ENCODE measurements around the gene RABEP2.
A peak's percentile ranks its signal among the peaks of the same experiment; 100 is the strongest.

Gene RABEP2

DNA sequence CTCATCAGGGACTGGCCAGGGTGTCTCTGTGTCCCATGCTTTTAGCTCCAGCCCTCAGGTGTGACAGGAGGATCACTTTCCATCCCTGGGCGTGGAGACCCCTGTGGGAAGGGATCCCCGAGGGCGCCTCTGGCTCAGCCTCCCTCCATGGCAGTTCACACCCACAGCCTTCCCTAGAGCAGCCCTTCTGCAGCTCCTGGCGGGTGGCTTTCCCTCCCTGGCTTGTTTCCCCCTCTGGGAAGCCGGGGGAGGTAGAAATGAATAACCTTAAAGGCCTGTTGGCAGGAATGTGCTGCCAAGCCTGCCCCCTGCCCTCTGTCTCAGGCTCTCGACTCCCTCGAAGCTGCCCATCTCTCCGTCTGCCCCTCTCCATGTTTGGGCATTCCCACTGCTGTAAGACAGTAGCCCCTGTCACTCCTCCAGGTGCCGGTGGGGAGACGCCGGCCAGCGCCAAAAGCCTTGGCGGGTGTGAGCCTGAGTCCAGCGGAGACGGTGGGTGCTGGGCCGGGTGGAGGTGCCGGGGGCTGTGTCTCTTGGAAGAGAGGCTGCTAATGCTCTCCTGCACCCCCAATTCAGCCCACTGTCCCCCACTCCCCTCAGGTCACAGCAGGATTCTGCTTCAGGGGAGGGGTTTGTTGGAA is 48.9 kb downstream of the RABEP2 start (continued):
- TF ChIP-seq POU6F1 (CRISPR knock-in tag; IDR thresholded peaks at IDR 0.05; ENCODE audit: borderline replicate concordance, low read depth) (no peak), ISL1 (CRISPR knock-in tag; IDR thresholded peaks at IDR 0.05) (no peak), PPARA (CRISPR knock-in tag; IDR thresholded peaks at IDR 0.05; ENCODE audit: borderline replicate concordance) (no peak)

DNA sequence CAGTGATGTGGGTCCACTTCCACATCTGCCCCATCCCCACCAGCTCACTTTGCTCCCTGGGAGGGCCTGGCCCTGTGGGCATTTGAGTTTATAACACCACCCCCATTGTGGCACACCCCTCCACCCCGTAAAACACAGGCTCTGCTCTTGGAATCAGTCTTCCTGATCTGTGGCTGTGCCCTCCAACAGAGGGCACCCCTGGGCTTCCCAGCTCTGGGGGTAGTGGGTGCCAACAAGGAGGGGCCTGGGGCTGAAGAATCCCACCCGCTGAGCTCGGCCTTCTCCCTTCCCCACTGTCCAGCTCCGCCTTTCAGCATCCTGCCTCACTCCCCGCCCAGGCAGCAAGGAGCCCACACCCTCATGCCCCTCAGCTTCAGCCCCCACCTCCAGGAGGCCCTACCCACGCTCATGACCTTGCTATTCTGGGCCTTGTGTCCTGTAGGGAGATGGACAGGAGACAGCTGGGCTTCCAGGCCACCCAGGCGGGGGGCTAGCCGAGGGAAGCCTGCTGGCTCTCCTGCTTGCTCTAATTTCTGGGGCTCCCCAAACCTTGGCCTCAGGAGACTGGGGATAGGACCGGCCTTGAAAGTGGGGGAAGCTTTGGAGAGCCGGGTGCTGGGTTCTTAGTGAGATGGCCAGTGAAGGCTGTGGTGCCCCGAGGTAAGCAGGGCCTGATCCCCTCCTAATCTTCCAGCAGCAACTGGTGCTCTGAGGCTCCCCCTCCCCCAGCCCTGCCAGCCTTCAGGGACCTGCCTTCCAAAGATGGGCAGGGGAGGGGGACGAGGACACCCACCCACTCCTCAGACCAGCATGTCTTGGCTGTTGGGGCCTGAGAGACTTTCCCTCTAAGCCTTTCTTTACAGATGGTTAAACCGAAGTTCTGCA is 49.7 kb downstream of the RABEP2 start:
- TF ChIP-seq CSDC2 (CRISPR knock-in tag; IDR thresholded peaks at IDR 0.05): no peak
- no peak for TF ChIP-seq SNAI2 (CRISPR knock-in tag; IDR thresholded peaks at IDR 0.05)
- TF ChIP-seq TCF4 (CRISPR knock-in tag; IDR thresholded peaks at IDR 0.05; ENCODE audit: borderline replicate concordance): no peak
- no peak for TF ChIP-seq TSHZ2 (CRISPR knock-in tag; IDR thresholded peaks at IDR 0.05)
- TF ChIP-seq OSR1 (CRISPR knock-in tag; IDR thresholded peaks at IDR 0.05): no peak
- TF ChIP-seq, protein P1, sequence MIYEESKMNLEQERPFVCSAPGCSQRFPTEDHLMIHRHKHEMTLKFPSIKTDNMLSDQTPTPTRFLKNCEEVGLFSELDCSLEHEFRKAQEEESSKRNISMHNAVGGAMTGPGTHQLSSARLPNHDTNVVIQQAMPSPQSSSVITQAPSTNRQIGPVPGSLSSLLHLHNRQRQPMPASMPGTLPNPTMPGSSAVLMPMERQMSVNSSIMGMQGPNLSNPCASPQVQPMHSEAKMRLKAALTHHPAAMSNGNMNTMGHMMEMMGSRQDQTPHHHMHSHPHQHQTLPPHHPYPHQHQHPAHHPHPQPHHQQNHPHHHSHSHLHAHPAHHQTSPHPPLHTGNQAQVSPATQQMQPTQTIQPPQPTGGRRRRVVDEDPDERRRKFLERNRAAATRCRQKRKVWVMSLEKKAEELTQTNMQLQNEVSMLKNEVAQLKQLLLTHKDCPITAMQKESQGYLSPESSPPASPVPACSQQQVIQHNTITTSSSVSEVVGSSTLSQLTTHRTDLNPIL (CRISPR knock-in tag; IDR thresholded peaks at IDR 0.05; ENCODE audit: low read depth): no peak
- no peak for TF ChIP-seq PPARA (CRISPR knock-in tag; IDR thresholded peaks at IDR 0.05; ENCODE audit: borderline replicate concordance)
- TF ChIP-seq ARNTL (CRISPR knock-in tag; IDR thresholded peaks at IDR 0.05; ENCODE audit: borderline replicate concordance, low read depth): no peak
- no peak for TF ChIP-seq ZNF8 (CRISPR knock-in tag; IDR thresholded peaks at IDR 0.05)
- TF ChIP-seq, protein P2, sequence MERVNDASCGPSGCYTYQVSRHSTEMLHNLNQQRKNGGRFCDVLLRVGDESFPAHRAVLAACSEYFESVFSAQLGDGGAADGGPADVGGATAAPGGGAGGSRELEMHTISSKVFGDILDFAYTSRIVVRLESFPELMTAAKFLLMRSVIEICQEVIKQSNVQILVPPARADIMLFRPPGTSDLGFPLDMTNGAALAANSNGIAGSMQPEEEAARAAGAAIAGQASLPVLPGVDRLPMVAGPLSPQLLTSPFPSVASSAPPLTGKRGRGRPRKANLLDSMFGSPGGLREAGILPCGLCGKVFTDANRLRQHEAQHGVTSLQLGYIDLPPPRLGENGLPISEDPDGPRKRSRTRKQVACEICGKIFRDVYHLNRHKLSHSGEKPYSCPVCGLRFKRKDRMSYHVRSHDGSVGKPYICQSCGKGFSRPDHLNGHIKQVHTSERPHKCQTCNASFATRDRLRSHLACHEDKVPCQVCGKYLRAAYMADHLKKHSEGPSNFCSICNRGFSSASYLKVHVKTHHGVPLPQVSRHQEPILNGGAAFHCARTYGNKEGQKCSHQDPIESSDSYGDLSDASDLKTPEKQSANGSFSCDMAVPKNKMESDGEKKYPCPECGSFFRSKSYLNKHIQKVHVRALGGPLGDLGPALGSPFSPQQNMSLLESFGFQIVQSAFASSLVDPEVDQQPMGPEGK (CRISPR knock-in tag; IDR thresholded peaks at IDR 0.05; ENCODE audit: borderline replicate concordance): no peak
- ATAC-seq: no peak

GRCh38 chr16:28874406-28874805 is 50.6 kb downstream of the RABEP2 start:
- TF ChIP-seq CSDC2 (CRISPR knock-in tag; IDR thresholded peaks at IDR 0.05): no peak
- ATAC-seq: no peak

- peak; percentile 64 for ATAC-seq
- TF ChIP-seq PPARA (CRISPR knock-in tag; IDR thresholded peaks at IDR 0.05; ENCODE audit: borderline replicate concordance) (no peak), TOX (CRISPR knock-in tag; IDR thresholded peaks at IDR 0.05; ENCODE audit: borderline replicate concordance) (no peak), ZNF565 (CRISPR knock-in tag; conservative IDR thresholded peaks at IDR 0.05; ENCODE audit: low read depth) (no peak), OSR1 (CRISPR knock-in tag; IDR thresholded peaks at IDR 0.05) (no peak), ZC3H10 (CRISPR knock-in tag; IDR thresholded peaks at IDR 0.05) (no peak), RARB (CRISPR knock-in tag; IDR thresholded peaks at IDR 0.05) (no peak)
These were observed 51.4 kb downstream of the RABEP2 start for GRCh38 chr16:28873543-28874201.
